Brain microvascular endothelial cell (primary cell): ENCODE results near the gene EEF2K.

Experiments used
- DNase-seq: peaks from one replicate; pipeline ENCODE4 v3.0.0-alpha.2; 2020
- H3K27ac ChIP-seq: fragments of 250-450 bp; sonication (Bioruptor Pico); 2 replicates; pipeline ENCODE4 v1.5.1; 2020; ENCODE audit warnings: mild to moderate bottlenecking, moderate library complexity
- H3K27me3 ChIP-seq: fragments of 250-450 bp; sonication (Bioruptor Pico); replicated peaks from 2 replicates; pipeline ENCODE4 v1.5.1; 2020; ENCODE audit warnings: mild to moderate bottlenecking
- H3K36me3 ChIP-seq: fragments of 250-450 bp; sonication (Bioruptor Pico); replicated peaks from 2 replicates; pipeline ENCODE4 v1.5.1; 2020; ENCODE audit warnings: mild to moderate bottlenecking
- H3K4me3 ChIP-seq: 2 replicates; pipeline ENCODE4 v1.5.1; 2011; ENCODE audit warnings: low read depth, mild to moderate bottlenecking, control low read depth, low read length, moderate library complexity
- CTCF ChIP-seq: IDR thresholded peaks from 2 replicates; pipeline ENCODE4 v1.5.1; 2011; ENCODE audit warnings: low read depth, mild to moderate bottlenecking, moderate library complexity, low read length, control low read depth, inconsistent platforms; ENCODE audit errors: missing control alignments
- in situ Hi-C: cut with HindIII; loops from 2 replicates; pipeline ENCODE4 v1.10.0; 2017; ENCODE audit warnings: low sequenced_read_pairs, low pct_ligation_motif_present

Gene EEF2K

GRCh38 chr16:22206013-22206841 lies at the start of gene EEF2K:
Gene EEF2K (plus strand): TSS chr16:22206278. CDS start chr16:22225730, 19,452 bp downstream.
- peak; percentile 74 for TF ChIP-seq CTCF
- Histone ChIP-seq H3K4me3 (peak within 1 kb of the TSS; percentile 93), H3K27ac (peak within 1 kb of the TSS; percentile 35), H3K27me3 (no peaks in the 10 kb centered on the region), H3K36me3 (no peaks in the 10 kb centered on the region)
- DNase-seq: peak; percentile 91
- in situ Hi-C loops: no loop called here

- Histone ChIP-seq H3K27ac (no peak overlapping the region), H3K4me3 (no peak overlapping the region), H3K27me3 (peaks cover 20% of the 10 kb centered on the region), H3K36me3 (no peaks in the 10 kb centered on the region)
- no peak for TF ChIP-seq CTCF
- no peak for DNase-seq
- in situ Hi-C loops: no loop called here
Measured at GRCh38 chr16:22161401-22161800, 44.7 kb upstream of the EEF2K start.

DNA sequence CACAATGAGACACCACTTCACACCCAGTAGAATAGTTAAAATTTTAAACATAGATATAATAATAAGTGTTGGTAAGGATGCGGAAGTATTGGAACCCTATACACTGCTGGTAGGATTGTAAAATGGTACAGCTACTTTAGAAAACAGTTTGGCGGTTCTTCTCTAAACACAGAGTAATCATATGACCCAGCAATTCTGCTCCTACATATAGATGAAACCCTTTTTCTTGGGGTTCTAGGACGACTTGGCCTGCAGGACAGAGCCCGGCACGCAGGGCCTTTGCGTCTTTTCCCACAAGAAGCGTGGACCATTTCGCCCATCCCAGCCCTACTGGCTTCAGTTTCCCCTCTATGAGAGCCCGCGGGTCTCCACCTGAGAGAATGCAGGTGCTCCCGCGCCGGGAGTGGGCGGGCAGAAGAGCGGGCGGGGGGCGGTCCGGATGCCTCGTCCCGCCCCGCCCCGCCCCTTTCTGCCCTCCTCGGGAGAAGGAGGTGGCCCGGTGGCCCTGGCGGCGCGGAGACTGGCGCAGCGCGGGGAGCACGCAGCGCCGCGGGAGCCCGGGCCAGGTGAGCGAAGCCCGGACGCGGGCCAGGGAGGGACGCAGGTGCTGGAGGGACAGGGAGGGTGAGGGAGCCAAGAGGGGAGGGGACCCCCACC lies 44.0 kb upstream of the EEF2K start, which contains the start of gene SDR42E2:
Gene SDR42E2 (plus strand): TSS at position 508 of the 657 bp plus-strand sequence. CDS start 3,077 bp downstream, outside the sequence.
- TF ChIP-seq CTCF: no peak
- no peaks in the 10 kb centered on the region for H3K36me3 ChIP-seq
- no peak within 1 kb of the TSS for H3K27ac ChIP-seq
- DNase-seq: no peak
- in situ Hi-C loops: no loop called here
- H3K27me3 ChIP-seq: peaks cover 20% of the 10 kb centered on the region
- no peak within 1 kb of the TSS for H3K4me3 ChIP-seq

DNA sequence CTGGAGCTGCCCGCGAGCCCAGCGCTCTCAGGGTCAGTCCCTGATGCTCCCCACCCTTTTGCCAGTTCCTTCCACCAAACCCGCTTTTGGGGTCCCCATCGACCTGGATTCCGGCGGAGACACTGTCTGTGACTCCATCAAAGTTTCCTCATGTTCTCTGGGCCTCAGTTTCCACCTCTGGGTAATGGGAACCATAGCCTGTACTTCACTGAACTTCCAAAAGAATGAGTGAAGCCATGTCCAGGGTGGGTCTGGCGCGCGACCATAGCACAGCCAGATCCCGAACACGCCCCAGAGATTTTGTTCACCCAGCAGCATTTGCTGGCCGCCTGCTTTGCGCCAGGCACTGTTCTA lies 43.4 kb upstream of the EEF2K start:
- in situ Hi-C loops: no loop called here

DNA sequence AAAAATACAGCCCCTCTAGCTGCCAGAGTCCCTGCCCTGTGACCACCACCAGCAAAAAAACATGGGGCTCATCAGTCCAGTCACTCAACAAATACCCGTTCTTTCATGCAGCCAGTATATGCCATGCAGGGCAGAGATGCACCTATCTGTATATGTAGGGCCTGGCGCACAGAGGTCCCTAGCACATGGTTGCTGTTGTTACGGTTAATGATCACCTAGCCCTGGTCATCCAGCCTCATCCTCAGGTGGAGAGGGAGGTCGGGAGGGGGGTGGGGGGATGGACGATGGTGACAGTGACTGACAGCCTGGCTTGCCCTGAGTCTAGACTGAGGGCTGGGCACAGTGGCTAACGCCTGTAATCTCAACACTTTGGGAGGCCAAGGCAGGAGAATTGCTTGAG lies 42.3 kb upstream of the EEF2K start:
- Histone ChIP-seq H3K4me3 (no peak overlapping the region), H3K27me3 (peaks cover 20% of the 10 kb centered on the region), H3K27ac (no peak overlapping the region), H3K36me3 (no peaks in the 10 kb centered on the region)
- TF ChIP-seq CTCF: no peak
- no peak for DNase-seq
- in situ Hi-C loops: no loop called here

More for the DNA sequence above, 43.4 kb upstream of the EEF2K start:
- H3K36me3 ChIP-seq: no peaks in the 10 kb centered on the region
- TF ChIP-seq CTCF: no peak
- no peak overlapping the region for H3K4me3 ChIP-seq
- DNase-seq: no peak
- H3K27me3 ChIP-seq: peaks cover 20% of the 10 kb centered on the region
- no peak overlapping the region for H3K27ac ChIP-seq
